Renal pelvis (tissue), 4 donors: Measurements from ENCODE around the gene PXDN. TPM values are rescaled to one million over a fixed set of nuclear protein-coding genes. Genes with fewer than 3 reads are reported as not detected.
"Not testable (repeated sequence)": the region's sequence is repeated elsewhere in the genome, so short reads cannot be mapped to it uniquely, and the experiment has no call there.

Source experiments
- DNase-seq: peaks from one replicate; pipeline ENCODE4 v3.0.0-alpha.2; 2013
- polyA plus RNA-seq, 3 donors: library from polyadenylated mRNA; unstranded; fragments of 120-200 nt; gene quantifications; one replicate each; pipeline ENCODE4 v1.2.1, GENCODE V29; 2013; ENCODE audit not compliant: insufficient read length in 3 of 3

Gene PXDN
- polyA plus RNA-seq, 3 donors: 147 to 188 (median 178) TPM

DNA sequence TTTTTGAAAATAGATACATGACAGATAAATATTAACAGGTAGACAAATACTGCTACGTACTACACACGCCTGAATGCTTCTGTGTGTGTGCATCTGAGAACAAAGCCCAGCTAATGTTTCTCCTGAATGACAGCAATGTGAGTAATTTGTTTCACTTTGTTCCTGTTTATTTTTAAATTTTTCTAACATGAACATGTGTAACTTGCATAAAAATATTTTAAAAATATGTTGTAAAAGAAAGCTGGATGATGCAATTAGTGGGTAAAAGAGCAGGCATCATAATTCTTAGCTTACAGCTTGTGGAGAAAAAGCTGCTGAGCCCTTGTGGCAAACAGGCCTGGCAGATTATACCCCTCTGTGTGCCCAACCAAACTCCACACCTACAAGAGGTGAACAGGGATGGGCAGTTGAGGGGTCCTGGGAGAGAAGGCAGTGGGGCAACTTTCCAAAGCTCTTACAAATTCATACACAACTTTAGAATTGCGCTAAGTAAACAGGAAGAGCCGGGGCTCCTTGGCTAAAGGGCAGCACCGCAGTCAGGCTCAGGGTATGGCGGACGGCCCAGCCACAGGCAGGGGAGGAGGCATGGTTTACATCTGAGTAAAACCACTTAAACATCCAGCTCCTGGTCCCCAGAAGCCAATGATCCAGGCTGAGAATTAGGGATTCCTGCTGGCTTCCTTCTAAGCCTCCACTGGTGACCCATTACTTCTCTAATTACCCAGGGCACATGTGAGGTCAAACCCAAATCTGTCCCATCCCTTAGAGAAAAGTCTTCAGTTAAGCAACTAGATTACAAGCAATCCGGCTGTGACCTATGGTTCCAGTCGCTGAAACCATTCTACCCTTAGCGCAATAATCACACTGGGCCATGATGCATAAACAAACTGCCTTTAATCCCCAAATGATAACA is 14.0 kb downstream of the PXDN start:
- DNase-seq: no peak

DNA sequence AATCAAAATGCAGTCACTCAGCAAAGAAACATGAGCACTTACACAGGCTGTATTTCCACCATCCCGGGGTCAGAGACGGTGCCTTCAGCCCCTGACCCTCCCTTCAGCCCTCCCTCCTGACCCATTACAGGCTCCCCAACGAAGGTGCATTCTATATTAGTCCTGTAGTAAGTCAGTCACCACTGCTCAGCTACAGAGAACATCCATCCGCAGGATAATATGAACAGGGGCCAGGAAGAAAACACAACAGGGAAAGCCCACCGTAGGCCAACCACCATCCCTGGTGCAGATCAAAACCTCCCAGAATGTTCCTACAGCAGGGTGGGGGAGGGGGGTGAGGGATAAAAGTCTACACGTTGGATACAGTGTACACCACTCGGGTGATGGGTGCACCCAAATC is 15.1 kb downstream of the PXDN start:
- DNase-seq: no peak

- DNase-seq: no peak
Measured at GRCh38 chr2:1728821-1729220, 15.5 kb downstream of the PXDN start.

GRCh38 chr2:1727796-1728474 is 16.4 kb downstream of the PXDN start:
- no peak for DNase-seq

GRCh38 chr2:1727101-1727771 is 17.1 kb downstream of the PXDN start:
- DNase-seq: no peak

- DNase-seq: no peak
Measured at GRCh38 chr2:1726558-1726957, 17.8 kb downstream of the PXDN start.

- not testable (repeated sequence) for DNase-seq
Measured at GRCh38 chr2:1724351-1724750, 20.0 kb downstream of the PXDN start.

DNA sequence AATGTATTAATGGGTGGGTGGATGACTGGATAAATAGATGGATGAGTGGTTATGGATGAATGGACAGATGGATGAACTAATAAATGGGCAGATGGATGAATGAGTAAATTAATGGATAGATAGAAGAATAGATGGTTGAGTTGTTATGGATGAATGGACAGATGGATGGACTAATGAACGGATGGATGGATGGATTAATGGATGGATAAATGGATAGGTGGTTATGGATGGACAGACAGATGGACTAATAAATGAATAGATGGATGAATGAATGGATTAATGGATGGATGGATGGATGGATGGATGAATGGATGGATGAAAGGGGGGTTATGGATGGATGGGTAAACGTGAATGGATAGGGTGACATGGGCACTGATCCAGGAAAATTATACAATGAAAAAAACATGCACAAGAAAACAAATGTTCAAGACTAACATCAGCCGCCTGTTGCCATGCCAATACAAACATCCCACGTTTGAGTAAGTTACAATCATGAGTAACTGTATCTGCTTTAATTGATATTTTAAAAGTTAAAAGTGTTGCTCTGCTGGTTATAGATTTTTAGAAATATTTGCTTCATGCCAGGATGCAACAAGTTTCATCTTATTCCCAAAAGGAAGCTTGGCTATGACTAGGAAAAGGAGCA is 20.8 kb downstream of the PXDN start:
- DNase-seq: no peak

DNA sequence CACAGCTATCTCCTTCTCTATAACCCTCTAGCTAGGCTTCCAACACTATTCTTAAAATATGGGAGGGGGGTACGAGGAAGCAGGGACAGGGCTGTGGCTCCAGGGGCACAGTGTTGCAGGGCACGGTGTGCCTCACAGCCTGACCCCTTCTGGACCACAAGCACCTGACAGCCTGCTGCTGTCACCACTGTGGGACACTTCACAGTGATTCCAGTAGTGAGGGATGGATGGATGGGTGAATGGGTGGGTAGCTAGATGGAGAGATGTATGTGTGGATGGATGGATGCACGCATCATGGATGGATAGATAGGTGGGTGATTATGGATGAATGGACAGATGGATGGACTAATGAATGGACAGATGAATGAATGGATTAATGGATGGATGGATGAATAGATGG is 21.6 kb downstream of the PXDN start:
- DNase-seq: no peak

DNA sequence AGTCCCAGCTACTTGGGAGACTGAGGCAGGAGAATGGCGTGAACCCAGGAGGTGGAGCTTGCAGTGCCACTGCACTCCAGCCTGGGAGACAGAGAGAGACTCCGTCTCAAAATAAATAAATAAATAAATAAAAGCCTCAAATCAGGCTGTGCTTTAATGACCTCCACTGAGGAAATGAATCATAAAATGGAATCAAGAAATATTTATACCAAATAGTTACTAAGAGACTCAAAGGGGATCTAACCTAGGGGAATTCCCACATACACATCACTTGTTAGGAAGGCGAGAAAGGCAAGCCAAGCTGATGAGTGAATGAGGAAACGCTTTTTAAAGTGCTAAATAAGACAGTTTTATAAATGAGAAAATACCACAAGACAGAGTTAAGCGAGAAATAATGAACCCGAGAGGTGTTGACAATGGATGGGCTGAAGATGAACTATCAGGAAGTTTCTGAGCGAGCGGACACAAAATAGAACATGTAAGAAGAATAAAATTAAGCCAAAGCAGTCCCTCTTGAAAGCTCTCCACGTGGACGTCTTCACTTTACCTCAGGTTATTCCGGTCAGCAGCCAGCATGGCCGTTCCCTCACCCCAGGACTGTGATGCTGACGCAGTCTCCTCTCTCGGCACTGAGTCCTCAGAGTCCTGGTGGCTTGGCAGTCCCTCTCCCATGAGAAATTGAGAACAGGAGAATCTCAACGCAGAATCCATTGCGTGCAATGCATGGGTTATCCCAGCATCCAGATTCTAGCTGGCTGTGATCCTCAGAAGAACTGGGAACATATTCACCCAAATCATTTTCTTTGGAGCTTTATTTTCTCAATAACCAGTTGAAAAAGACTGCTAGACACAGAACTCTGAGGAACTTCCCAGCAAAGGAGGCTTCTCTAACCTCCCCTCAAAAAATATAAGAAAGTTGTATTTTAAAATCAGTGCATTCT is 22.3 kb downstream of the PXDN start:
- no peak for DNase-seq

GRCh38 chr2:1718339-1719220 is 25.7 kb downstream of the PXDN start:
- no peak for DNase-seq

- DNase-seq: no peak
Measured at GRCh38 chr2:1717113-1717512, 27.2 kb downstream of the PXDN start.

GRCh38 chr2:1716441-1716840 is 27.9 kb downstream of the PXDN start:
- no peak for DNase-seq

- not testable (repeated sequence) for DNase-seq
Measured at GRCh38 chr2:1716014-1716305, 28.4 kb downstream of the PXDN start.

DNA sequence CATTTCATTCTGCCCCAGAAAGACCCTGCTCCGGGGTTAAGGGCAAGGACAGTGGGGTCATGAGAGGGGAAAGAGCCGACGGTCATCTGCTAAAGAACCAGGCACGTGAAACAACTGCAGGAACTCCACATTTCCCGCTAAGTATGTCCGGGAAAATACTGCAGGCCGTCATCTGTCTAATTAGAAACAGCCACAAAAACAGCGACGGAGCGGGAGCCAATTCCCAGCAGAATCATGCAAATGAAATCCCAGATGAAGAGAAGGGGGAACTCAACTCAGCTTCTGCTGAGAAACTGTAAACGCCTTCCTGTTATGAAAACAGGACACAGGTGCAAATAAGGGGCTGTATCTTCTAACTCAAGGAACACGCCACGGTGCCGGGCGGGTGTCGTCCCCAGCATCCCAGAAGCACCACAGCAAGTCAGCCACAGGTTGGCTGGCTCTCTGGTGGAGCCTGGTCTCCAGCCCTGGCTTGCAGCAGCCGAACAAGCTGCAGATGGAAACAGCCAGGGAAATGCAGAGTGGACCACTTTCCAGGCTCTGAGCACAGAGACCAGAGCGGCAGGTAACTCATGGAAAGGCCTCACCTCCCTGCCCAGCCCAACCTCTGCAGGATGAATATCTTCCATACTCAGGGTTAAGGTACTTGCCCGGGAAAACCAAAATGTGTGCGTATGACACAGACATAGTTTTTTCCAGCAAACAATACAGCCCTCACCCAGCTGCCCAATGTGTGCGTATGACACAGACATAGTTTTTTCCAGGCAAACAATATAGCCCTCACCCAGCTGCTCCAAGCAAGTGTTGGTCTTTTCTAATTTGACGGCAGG is 28.9 kb downstream of the PXDN start:
- no peak for DNase-seq

GRCh38 chr2:1714291-1715064 is 29.8 kb downstream of the PXDN start:
- DNase-seq: no peak

DNA sequence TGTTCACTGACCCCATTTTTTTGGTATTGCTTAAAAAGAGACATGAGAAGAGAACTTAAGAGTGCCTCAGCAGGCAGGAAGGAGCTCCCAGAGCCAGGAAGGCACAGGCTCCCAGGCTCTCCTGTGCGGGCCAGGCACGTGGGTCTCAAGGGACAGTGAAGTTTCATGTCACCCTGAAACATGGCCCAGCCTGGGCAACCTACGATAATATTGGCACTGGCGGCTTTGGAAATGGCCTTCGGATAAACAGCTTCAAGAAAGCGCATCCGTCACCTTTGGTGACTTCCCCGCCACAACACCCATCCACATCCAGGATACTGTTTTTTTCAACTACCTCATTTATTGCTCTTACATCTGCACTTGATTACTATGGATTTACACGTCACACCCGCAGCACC is 30.5 kb downstream of the PXDN start:
- no peak for DNase-seq

- DNase-seq: no peak
Measured at GRCh38 chr2:1713142-1713838, 31.0 kb downstream of the PXDN start.
